HCEC 1CT (cell line): Measurements from ENCODE around the gene RPS19BP1.

ENCODE experiments used
- DNase-seq: peaks from one replicate; pipeline ENCODE4 v3.0.0-alpha.2; 2017

Gene RPS19BP1

GRCh38 chr22:39532215-39533073 lies at the start of gene RPS19BP1:
RPS19BP1 (minus strand) TSS chr22:39532748; CDS start chr22:39532738, 10 bp downstream.
- peak; percentile 98 for DNase-seq

GRCh38 chr22:39581303-39581702 lies 48.8 kb upstream of the RPS19BP1 start:
- DNase-seq, result no peak

DNA sequence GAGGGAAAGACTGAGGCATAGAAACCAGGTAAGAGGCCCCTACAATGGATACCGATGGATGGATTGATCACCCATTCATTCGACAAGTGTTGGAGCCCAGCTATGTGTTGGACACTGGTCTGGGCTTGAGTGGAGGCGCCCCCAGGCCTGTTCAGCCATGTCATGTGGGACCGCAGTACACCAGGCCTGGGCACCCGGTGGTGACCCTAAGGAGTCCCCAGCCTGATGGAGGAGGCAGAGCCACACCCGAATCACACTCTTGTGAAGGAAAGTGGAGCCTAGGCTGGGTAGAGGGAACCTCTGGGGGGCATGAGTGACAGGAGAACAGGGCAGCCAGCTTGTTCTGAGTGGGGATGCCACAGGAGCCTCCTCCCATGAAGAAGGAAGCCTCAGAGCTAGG lies 48.2 kb upstream of the RPS19BP1 start:
- no peak for DNase-seq

DNA sequence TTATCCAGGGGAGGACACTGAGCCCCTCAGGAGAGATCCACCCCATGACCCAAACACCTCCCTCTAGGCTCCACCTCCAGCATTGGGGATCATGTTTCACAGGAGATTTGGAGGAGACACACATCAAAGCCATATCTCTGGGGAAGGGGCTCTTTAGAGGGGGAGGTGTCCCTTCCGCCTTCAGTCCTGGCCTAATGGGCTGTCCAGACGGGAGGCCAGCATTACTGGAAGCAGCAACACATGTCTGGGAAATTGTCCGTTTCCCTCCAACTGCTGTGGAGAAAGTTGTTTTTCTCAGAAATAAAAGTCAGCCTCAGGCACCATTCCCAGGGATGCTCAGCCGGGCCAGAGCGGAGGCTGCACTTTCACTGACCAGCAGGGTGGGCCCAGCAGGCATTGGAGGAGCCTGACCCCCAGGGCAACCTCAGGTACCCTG lies 47.5 kb upstream of the RPS19BP1 start:
- DNase-seq, result no peak

GRCh38 chr22:39577900-39578299 lies 45.4 kb upstream of the RPS19BP1 start:
- no peak for DNase-seq

DNA sequence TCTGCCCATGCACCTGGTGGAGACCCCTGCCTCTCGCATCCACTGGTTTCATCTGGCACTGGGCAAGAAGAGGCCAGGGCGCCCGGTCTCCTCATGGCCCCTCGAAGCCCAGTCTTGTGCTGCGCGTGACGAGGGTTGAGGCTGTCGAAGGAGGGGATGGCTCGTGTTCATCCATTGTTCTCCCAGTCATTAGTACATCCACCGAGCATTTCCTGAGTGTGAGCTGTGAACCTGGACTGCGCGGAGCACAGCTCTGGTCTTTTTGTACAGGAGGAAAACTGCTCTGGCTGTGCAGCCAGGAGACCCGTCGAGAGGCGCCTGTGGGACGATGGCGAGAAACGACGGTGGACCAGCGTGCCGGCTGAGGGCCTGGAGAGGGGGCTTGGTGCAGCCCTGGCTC lies 44.8 kb upstream of the RPS19BP1 start:
- no peak for DNase-seq

- no peak for DNase-seq
Observed at GRCh38 chr22:39576027-39576426, 43.5 kb upstream of the RPS19BP1 start.

DNA sequence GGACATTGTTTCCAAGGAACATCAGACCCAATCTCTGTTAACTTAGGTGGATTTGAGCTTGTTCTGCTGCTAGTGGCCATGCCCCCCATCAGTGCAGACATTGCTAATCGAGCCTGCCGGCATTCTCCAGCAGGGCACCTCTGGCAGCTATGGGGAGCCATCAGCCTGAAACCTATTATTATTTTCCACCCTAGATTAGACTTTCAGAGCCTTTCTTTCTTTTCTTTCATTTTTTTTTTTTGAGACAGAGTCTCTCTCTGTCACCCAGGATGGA lies 42.9 kb upstream of the RPS19BP1 start:
- no peak for DNase-seq

DNA sequence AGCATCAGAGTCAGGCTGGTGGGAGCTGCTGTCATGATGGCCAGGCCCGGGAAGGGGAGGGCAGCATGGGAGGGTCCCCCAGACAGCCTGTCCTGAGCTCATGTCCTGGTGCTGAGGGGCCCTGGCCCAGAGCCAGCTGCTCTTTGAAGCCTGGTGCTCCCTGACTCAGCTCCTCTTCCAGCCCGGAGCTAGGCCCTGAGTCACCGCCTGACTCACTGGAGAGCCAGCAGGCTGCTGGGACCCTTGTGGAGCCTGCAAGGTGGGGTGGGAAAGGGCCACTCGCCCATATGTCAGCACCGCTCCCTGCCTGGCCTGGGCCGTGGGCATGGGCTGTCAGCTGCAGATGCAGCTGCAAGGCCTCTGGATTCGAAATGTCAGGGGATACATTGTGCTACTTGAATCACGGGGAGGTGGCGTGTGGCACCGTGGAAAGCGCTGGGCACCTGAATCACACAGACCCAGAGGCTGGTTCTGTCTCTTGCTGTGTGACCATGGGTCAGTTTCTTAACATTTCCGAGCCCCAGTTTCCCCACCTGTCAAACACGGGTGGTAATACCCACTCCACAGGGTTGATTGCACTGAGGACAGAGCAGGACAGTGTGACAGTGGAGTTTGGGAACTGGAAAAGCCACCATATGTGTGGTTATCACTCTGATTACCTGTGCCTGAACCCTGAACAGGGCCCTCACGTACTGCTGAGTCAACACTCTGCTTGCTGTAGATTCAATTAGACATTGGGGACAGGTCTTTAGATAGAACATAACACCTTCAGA lies 42.4 kb upstream of the RPS19BP1 start:
- DNase-seq, result peak; percentile 87

DNA sequence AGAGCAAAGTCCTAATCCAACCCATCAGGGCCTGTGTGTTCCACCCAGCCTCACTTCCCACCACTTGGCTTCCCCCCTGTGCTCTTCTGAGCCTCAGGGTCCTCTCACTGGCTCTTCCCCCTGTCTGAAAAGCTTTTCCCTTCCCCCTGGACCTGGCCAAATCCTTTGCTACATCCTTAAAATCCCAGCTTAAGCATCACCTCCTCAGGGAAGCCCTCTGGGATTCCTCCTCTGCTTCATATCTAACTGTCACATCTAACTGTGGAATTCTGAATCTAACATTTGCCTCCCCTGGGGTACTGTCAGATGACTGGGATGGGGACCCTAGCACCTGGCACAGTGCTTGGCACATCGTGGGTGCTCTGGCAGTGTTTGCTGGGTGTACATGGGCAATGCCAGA lies 39.0 kb upstream of the RPS19BP1 start:
- DNase-seq, result no peak

- DNase-seq, result no peak
Observed at GRCh38 chr22:39570665-39571064, 38.1 kb upstream of the RPS19BP1 start, which contains the start of gene CACNA1I. CACNA1I (plus strand) TSS chr22:39570753; CDS start chr22:39570753, 0 bp downstream.

GRCh38 chr22:39570226-39570625 lies 37.7 kb upstream of the RPS19BP1 start:
- no peak for DNase-seq

DNA sequence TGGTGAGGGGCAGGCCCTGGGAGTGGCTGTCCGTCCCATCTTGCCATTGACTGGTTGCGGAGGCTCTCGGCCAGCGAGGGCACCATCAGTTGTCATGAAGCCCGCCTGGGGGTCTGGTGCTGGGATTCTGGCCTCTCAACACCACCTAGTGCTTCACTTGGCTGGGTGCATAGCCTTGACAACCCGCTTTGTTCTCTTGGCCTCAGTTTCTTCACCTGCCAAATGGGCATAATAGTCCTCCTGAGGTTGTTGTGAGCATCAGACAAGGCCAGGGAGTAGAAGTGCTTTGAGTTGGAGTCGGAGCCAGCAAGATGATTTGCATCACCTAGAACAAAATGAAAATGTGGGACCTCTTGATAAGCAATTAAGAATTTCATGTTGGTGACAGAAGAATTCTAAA lies 36.5 kb upstream of the RPS19BP1 start:
- DNase-seq, result no peak

DNA sequence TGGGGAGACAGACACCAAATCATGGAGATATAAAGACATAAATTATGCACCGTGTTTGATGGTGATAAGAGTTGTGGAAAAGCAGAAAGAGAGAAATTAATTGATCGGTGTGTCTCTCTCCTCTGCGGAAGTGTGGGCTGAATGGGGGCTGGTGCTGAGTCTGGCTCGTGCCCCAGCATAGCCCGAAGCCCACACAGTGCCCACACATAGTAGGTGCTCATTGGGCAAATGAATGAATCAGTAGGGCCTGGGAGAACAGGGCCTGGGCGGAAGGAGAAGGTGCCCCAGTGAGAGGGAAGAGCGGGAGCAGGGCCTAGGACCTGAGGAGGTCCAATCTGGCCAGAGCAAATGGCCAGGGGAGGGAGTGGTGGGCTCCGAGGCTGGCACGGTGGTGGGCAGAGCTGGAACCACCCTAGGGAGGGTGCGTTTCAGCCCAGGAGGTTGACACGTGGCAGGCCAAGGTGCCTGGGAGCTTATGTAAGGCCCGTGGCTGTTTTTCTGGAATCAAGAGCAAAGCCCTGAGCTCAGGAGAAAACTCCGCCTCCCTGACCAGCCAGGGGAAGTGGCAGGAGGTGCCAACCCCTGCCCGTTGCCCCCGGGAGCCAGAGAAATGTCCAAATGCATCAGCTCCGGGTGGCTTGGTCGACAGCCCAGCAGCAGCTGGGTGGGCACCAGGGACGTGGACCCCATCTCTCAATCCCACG lies 35.9 kb upstream of the RPS19BP1 start:
- no peak for DNase-seq

DNA sequence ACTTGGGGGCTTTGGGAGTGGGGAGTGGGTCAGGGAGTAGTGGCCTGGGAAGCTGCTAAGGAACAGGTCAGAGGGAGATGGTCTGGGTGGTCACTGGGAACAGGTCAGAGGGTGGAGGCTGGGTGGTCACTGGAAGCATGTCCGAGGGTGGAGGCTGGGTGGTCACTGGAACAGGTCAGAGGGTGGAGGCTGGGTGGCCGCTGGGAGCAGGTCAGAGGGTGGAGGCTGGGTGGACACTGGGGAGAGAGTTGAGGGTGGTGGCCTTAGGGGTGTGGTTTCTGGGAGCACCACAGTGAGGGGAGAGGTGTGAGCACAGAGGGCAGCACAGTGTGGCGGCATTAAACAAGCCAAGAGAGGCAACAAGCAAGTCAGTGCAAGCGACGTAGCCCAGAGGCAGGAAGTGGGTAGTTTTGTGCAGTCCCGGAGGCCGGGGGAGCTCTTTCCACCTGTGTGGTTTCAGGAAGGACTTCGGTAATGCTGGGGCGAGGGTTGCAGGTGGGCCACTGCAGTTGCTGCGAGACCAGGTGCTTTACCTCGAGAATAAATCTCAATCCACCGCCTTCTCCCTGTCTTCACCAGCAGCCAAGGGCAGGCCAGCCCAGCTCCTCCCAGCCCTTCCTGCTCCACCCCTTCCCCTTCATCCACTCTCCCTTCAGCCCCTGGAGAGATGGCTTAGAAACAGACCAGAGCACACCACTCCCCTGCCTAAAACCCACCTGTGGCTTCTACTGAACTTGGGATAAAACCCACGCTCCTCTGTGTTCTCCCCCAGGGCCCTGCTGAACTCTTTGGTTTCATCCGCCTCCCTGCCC lies 34.8 kb upstream of the RPS19BP1 start:
- DNase-seq, result no peak

DNA sequence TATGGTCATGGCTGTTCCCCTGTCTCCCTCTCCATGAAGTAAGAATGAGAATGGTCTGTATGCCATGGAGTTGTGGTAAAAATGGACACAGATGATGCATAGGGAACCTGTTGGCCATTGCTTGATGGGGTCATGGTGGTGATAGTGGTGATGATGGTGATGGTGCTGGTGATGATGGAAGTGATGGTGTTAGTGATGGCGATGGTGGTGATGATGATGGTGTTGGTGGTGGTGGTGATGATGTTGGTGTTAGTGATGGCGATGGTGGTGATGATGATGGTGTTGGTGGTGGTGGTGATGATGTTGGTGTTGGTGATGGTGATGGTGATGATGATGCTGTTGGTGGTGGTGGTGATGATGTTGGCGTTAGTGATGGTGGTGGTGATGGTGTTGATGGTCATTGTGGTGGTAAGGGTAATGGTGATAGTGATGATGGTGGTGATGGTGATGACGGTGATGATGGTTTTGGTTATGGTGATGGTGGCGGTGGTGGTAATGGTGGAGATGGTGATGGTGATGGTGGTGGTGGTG lies 32.9 kb upstream of the RPS19BP1 start:
- no peak for DNase-seq

GRCh38 chr22:39563571-39564428 lies 31.3 kb upstream of the RPS19BP1 start:
- no peak for DNase-seq

GRCh38 chr22:39562839-39563489 lies 30.4 kb upstream of the RPS19BP1 start:
- no peak for DNase-seq

- DNase-seq, result no peak
Observed at GRCh38 chr22:39560127-39560526, 27.6 kb upstream of the RPS19BP1 start.

DNA sequence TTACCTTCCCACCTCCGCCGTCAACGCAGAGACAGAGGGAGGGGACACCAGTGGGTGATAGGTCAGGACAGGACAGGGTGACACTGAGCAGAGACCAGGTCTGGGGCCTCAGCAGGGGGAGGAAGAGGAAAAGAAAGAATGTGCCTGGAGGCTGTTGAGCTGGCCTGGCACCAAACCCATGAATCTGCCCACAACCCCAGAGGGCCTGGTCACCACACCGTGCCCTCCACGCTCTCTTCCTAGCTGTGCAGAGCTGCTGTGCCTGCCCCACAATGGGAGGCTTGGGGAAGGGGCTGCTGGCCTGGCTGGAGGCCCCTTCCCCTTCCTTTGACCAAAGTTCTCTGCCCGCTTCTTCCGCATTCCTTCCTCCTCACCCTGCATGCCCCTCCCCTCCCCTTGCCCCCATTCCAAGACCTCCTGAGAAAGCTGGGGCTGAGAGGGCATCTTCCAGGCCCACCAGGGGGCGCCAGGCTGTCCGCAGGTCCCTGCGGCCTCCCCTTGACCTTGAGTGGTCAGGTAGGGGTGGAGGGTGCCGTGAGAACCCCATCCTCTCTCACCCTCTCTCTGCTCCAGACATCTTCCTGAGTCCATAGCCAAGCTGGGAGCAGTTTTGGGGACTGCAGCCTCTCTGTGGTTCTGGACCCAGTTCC lies 27.0 kb upstream of the RPS19BP1 start:
- DNase-seq, result no peak
